Measurements from ENCODE around the gene TMEM219.

Gene TMEM219

DNA sequence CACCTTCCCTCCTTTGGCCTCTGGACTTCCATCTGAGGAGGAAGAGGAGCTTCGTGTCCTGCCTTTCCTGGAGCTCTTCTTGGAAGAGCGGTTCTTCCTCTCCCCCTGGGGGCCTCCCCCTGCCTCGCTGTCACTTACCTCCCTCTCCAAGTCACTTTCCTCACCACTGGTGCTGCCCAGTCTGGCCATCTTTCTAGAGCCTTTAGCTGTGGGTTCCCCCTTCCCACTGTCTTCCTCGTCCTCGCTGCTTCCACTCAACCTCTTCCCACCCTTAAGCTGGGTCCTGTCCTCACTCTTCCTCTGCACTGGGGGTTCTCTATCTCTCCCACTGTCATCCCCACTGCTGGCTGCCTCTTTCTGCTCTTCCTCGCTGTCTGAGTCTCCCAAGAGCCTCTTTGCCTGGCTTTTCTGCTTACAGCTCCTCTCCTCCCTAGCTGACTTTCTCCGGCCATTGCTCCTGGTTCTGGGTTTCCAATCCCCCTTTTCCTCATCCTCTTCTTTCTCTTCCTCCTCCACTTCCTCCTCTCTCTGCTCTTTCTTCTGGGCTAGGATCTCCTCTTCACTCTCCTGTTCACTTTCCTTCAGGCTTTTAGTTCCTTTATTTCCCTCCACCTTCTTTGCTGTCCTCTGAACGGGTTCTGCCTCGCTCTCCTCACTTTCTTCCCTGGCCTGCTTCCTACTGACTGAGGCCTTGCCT, 32.2 kb downstream of the TMEM219 start:
- peak overlapping the region; percentile 90 for H3K4me3 ChIP-seq (replicated peaks; ENCODE audit: insufficient read depth, low read length)
- no peaks in the 10 kb centered on the region for H3K27me3 ChIP-seq (ENCODE audit: insufficient read depth, poor library complexity, severe bottlenecking)
- no peak for TF ChIP-seq GABPA (IDR thresholded peaks at IDR 0.05; ENCODE audit: low read depth)
- no peak for TF ChIP-seq POLR2AphosphoS5 (IDR thresholded peaks at IDR 0.05; ENCODE audit: low read depth)
- TF ChIP-seq, protein P1, sequence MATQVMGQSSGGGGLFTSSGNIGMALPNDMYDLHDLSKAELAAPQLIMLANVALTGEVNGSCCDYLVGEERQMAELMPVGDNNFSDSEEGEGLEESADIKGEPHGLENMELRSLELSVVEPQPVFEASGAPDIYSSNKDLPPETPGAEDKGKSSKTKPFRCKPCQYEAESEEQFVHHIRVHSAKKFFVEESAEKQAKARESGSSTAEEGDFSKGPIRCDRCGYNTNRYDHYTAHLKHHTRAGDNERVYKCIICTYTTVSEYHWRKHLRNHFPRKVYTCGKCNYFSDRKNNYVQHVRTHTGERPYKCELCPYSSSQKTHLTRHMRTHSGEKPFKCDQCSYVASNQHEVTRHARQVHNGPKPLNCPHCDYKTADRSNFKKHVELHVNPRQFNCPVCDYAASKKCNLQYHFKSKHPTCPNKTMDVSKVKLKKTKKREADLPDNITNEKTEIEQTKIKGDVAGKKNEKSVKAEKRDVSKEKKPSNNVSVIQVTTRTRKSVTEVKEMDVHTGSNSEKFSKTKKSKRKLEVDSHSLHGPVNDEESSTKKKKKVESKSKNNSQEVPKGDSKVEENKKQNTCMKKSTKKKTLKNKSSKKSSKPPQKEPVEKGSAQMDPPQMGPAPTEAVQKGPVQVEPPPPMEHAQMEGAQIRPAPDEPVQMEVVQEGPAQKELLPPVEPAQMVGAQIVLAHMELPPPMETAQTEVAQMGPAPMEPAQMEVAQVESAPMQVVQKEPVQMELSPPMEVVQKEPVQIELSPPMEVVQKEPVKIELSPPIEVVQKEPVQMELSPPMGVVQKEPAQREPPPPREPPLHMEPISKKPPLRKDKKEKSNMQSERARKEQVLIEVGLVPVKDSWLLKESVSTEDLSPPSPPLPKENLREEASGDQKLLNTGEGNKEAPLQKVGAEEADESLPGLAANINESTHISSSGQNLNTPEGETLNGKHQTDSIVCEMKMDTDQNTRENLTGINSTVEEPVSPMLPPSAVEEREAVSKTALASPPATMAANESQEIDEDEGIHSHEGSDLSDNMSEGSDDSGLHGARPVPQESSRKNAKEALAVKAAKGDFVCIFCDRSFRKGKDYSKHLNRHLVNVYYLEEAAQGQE (IDR thresholded peaks at IDR 0.05; ENCODE audit: insufficient replicate concordance, low read depth), result no peak
- TF ChIP-seq, protein P2, sequence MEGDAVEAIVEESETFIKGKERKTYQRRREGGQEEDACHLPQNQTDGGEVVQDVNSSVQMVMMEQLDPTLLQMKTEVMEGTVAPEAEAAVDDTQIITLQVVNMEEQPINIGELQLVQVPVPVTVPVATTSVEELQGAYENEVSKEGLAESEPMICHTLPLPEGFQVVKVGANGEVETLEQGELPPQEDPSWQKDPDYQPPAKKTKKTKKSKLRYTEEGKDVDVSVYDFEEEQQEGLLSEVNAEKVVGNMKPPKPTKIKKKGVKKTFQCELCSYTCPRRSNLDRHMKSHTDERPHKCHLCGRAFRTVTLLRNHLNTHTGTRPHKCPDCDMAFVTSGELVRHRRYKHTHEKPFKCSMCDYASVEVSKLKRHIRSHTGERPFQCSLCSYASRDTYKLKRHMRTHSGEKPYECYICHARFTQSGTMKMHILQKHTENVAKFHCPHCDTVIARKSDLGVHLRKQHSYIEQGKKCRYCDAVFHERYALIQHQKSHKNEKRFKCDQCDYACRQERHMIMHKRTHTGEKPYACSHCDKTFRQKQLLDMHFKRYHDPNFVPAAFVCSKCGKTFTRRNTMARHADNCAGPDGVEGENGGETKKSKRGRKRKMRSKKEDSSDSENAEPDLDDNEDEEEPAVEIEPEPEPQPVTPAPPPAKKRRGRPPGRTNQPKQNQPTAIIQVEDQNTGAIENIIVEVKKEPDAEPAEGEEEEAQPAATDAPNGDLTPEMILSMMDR (IDR thresholded peaks at IDR 0.05; ENCODE audit: insufficient read depth, low read length), result no peak
- TF ChIP-seq SPI1 (IDR thresholded peaks at IDR 0.05; ENCODE audit: borderline replicate concordance, low read depth), result 0 out of 2 replicates have a peak, but pooled peaks have one; percentile 6
- peak overlapping the region; percentile 99 for H3K27ac ChIP-seq (replicated peaks)
- DNase-seq (ENCODE audit: low read depth in 1 of 2, low spot score in 1 of 2), result no peak

DNA sequence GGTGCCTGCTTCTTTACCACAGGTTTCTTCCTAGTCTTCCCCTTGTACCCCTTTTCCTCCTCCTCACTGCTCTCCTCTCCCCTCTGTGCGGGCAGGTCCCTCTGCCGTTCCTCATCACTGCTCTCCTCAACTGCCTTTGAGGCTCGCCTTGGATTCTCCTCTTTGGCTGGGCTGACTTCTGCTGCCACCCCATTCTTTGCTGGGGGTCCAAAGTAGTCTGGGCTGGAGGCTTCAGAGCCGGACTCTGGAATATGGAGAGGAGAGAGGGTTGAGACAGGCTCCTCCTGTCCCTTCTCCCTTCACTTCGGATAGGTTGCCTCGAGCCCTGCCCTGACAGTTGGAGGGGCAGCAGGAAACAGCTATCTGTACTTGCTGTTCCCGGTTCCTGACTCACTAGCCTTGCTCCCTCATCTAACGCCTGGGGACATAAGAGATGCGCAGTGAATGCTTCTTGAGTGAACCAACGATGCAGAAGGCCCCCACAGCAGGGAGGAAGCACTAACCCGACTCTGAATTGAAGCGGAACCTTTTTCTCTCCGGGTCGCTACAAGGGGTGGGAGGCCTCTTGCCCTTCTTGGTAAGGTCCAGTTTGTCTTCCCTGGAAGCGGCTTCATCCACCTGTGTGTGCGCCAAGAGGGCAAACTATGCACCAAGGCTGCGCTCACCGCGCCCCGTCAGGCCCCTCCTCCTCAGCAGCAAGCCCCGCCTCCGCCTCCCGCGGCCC, 32.9 kb downstream of the TMEM219 start:
- TF ChIP-seq GABPA (IDR thresholded peaks at IDR 0.05; ENCODE audit: low read depth), result no peak
- TF ChIP-seq, protein P1 (IDR thresholded peaks at IDR 0.05; ENCODE audit: insufficient replicate concordance, low read depth), result no peak
- TF ChIP-seq, protein P2 (IDR thresholded peaks at IDR 0.05; ENCODE audit: insufficient read depth, low read length), result no peak
- no peak for TF ChIP-seq SPI1 (IDR thresholded peaks at IDR 0.05; ENCODE audit: borderline replicate concordance, low read depth)
- TF ChIP-seq POLR2AphosphoS5 (IDR thresholded peaks at IDR 0.05; ENCODE audit: low read depth), result no peak; the same call in 1 of the 2 replicates
- Histone ChIP-seq H3K4me3 (replicated peaks; ENCODE audit: insufficient read depth, low read length) (peak overlapping the region; percentile 90), H3K27ac (replicated peaks) (peak overlapping the region; percentile 99), H3K27me3 (ENCODE audit: insufficient read depth, poor library complexity, severe bottlenecking) (no peaks in the 10 kb centered on the region)
- DNase-seq (ENCODE audit: low read depth in 1 of 2, low spot score in 1 of 2), result peak; percentile 67 to 73

DNA sequence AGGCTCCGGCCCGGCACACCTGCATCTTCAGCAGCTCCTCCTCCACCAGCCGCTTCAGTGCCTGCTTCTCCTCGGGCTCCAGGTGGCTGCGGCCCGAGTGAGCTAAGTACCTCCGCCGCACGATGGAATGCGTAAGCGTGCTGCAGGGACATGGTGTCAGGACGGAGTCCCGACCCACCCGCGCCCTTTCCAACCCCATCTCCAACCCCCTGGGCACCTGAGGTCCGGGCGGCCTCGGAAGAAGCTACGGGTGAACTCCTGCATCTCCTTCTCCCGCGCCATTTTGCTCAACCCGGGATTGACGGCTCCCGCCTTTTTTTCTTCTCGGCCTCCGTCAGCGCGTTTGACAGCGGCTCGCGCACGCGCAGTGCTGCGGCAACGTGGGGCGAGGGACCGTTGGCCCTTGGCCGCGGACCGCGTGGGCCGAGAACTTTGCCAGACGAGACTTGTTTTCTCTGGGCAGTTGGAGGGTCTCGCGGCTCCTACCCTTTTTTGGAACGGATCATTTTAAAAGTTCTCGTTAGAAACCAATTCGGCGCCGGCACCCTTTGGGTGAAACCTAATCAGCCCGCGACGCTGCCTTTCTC, 33.5 kb downstream of the TMEM219 start, which contains the start of gene HIRIP3:
TSS of gene HIRIP3 (minus strand) at position 294 of the 587 bp plus-strand sequence. CDS start at position 282, 12 bp downstream.
- DNase-seq (ENCODE audit: low read depth in 1 of 2, low spot score in 1 of 2), result peak; percentile 61 to 91
- Histone ChIP-seq H3K27me3 (ENCODE audit: insufficient read depth, poor library complexity, severe bottlenecking) (no peaks in the 10 kb centered on the region), H3K27ac (replicated peaks) (peak within 1 kb of the TSS; percentile 99), H3K4me3 (replicated peaks; ENCODE audit: insufficient read depth, low read length) (peak within 1 kb of the TSS; percentile 90)
- TF ChIP-seq POLR2AphosphoS5 (IDR thresholded peaks at IDR 0.05; ENCODE audit: low read depth), result 0 out of 2 replicates have a peak, but pooled peaks have one; percentile 42
- TF ChIP-seq, protein P1 (IDR thresholded peaks at IDR 0.05; ENCODE audit: insufficient replicate concordance, low read depth), result peak; percentile 55
- no peak for TF ChIP-seq GABPA (IDR thresholded peaks at IDR 0.05; ENCODE audit: low read depth)
- TF ChIP-seq, protein P2 (IDR thresholded peaks at IDR 0.05; ENCODE audit: insufficient read depth, low read length), result no peak
